DLD1 (cell line): ENCODE results near the gene NKX2-8.

ENCODE experiments used
- in situ Hi-C: cut with HindIII; loops from 2 replicates; pipeline ENCODE4 v1.10.0; 2017; ENCODE audit warnings: low sequenced_read_pairs

Gene NKX2-8

DNA sequence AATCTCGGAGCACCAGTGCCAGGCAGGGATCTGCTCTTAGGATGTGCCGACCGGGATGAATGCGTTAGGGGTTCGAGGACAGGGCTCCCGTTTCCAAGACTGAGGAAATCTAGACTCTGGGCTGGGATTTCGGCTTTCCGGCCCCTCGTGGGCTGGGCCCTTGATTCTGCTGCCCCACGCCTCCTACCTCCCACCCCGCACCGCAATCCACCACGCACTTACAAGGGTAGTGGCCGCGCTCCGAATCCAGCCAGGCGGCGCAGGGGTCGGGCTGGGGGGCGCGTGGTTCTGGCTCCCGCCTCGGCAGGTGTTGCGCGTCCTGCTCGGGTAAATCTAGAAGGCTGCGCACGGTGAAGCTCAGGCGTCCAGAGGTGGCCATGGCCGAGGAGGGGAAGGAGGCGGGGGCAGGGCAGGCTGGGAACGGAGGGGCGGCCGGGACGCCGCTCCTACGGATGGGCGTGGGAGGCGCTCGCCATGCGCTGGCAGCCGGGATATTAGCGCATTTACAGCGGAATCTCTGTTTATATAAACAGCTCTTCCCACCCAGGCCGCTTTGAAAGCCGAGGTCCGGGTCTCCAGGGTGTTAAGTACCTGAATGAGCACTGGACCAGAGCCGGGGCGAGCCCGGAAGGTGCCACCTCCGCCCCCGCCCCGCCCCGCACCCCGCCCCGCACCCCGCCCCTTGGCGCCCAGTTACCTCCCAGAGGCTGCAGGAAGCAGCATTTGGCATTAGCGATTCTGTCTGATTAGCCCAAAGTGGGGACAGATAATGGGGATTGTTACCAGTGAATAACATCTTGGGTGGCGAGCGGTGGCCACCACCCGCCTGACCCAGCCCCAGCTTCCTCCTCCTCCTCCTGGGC, at the start of gene NKX2-8:
TSS of gene NKX2-8 (minus strand) at position 604 of the 863 bp plus-strand sequence. CDS start at position 379, 225 bp downstream.
- in situ Hi-C loops, result no loop called here

DNA sequence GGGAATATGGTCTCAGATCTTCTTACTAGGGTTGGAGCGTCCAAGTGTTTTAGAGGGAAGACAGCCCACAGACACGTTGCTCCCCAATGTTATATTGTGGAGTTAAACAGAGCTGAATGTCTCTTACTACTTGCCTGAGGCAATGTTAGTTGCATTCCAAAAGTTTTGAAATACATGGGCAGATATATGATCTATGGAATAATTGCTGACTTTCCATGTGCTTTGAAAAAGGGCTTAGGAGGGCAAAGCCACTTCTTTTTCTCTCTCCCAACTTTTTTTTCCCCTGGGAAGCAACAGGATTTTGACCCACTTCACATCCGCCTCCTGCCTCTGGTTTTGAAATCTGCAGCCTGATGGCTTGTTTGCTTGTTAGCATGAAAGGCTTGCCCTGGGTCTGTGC, 45.6 kb upstream of the NKX2-8 start:
- in situ Hi-C loops, result loop anchor here (25.0 kb wide), 1 partner anchor 484 kb away; no protein-coding TSS in a partner anchor

DNA sequence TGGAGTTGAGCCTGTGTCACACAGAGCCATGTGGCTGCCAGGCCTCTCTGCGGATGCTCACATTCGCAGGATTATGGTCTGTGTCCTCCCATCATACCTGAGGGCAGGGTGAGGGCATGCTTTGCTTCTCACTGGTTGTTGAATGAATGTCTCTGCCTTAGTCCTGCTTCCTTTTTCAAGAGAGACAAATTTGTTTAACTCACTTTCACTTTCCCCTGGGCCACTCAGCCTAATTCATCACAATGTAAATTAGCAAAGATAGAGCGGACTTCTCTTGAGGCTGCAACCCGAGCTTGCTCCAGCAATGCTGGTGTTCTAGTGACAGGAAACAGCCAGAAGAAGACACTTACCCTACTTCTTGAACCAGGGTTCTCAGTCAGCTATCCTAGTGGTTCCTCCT, 43.7 kb upstream of the NKX2-8 start:
- in situ Hi-C loops, result loop anchor here (25.0 kb wide), 1 partner anchor 486 kb away; no protein-coding TSS in a partner anchor

DNA sequence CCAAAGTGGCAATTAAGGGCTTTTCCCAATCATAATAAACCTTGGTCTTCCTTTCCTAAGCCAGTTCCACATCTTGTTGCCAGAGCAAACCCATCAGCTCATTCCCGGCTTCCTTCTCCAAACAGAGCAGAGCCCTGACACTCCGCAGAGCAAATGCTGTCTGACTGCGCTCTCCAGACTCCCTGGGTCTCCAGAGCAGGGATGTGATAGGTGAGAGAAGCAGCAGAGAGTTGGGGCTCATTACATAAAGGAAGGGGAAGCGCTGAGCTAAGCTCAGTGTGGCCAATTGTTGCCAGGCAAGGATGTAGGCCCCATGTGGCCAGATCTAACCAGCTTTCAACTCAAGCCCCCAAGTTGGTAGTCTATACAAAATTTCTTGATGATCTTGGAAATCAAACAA, 43.0 kb upstream of the NKX2-8 start:
- in situ Hi-C loops, result loop anchor here (25.0 kb wide), 1 partner anchor 487 kb away; no protein-coding TSS in a partner anchor

DNA sequence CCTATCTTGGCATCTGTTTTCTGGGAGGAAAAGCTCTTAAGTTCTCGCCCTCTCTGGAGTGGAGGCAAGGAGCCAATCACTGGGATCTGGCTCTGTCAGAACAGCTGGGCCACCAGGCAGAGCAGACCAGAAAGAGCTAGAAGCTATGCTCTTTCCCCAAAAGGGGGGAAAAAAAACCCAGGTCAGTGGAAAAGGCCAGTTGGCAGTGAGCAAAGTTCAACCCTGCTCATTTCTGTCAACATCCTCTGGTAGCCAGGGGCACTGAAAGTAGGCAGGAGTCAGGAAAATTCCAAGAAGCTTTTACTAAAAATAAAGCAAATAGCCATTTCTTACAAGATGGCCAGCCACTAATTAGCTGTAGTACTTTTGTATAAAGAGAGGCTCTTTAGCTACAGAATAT, 42.6 kb upstream of the NKX2-8 start:
- in situ Hi-C loops, result loop anchor here (25.0 kb wide), 1 partner anchor 487 kb away; no protein-coding TSS in a partner anchor

DNA sequence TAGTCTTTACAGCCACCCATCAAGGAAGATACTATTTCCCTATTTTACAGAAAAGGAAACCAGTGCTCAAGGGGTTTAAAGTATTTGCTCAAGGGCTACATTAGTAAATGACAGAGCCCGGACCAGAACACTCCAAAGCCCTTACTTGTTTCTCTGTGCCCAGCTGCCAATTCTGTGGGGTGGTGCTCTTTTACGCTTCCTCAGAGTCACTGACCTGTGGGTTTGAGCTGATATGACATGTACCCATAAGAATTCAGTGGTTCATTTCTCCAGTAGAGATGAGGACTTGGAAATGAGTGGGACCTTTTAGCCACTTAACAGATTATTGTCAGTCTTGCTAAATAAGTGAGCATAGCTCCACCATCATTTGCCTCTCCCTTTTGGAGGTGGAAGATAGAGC, 37.4 kb upstream of the NKX2-8 start:
- in situ Hi-C loops, result no loop called here

DNA sequence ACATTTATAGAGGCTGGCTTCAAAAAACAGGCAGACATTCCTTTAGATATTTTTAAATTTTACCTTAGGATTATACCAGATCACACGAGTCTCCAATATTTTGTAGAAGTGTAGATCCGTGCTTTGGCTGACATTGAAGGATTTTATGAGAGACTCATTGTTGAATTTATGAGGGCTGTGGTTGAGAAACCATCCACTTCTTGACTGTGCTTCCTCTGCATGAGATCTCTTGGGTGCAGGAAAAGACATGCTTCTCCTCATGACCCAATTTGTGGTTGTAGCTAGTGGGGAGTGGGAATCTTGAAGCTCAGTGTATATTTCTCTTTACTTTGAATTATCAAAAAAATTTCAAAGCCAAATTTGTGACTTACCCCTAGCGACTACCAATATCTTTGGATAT, 36.7 kb upstream of the NKX2-8 start:
- in situ Hi-C loops, result no loop called here

DNA sequence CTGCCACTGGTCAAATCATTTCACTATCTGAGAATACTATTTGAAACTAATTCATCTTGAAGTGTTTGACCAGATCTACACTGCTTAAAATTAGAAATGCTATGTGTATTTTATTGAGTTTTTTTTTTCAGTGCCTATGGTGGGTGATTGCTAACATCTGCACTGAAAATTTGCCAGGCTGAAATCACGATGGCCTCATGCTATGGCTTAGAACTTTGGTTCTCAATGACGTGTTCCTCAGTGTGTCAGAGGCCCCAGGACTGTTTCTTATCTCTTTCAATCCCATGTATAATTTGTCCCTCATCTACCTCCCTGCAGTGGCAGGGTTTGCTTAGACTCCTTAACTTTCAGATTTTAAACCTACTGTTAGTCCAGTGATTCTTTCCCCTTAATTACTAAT, 36.2 kb upstream of the NKX2-8 start:
- in situ Hi-C loops, result no loop called here

DNA sequence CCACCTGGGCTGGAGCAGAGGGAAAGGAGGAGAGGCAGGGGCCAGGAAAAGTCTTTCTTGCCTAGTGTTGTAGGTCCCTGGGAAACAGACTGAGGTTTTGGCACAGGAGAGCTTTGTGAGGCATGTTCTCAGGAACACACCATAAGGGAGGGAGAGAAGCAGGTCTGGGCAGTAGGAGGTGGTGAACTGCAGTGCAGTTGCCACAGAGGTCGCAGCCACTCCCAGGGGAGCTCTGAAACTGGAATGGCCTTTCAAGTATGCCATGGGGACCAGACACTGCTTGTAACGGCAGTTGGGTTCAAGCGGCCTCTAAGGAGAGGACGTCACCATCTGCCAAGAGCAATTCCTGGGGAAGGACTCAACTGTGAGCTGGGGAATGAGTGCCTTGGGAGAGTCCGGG, 35.4 kb upstream of the NKX2-8 start:
- in situ Hi-C loops, result no loop called here

DNA sequence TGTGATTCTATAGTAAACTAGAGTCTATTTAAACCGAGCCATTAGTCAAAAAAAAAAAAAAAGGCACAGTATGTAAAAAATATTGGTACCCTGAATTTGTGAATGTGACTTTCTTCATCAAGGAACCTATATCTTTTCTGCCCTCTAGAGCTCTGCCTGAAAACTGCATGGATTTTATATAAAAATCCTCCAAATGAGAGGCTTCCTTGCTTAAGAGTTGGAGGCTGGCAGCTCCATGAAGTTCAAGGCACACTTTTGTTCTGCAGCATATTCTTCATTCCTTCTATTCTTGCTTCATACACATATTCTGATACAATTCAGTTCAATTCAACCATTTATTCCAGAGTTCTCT, 23.1 kb upstream of the NKX2-8 start:
- in situ Hi-C loops, result no loop called here

DNA sequence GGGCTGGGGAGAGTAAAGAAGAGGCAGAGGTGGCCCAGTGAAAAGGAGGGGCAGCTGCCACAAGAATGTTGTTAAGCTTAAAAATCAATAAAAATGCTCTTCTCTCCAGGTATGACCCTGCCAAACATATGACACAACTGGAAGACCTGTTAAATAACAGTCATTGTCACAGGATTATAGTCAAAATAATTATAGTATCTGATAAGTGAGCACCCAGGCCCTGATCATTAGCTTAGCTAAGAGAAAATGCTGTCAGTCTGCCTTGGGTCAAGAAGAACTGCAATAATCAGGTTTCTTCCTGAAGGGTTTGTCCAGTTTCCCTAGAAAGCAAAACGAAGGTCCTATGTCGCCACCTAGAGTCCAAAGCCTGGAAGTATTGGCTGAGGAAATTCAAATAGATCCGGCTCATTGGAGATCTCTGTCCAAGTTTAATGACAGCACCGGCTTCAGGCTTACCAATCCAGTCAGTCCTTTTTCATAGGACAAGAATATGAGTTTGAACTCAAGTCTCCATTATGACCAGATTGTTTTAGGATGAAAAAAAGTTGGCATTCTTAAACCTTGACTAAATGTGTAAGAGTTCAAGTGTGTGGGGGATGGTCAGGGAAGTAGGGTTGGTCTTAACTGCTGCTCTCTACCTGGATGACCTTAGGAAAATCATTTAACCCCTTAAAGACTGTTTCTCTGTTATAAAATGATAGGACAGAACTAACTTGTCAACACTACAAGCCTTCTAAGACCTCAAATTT, 22.5 kb upstream of the NKX2-8 start:
- in situ Hi-C loops, result no loop called here

DNA sequence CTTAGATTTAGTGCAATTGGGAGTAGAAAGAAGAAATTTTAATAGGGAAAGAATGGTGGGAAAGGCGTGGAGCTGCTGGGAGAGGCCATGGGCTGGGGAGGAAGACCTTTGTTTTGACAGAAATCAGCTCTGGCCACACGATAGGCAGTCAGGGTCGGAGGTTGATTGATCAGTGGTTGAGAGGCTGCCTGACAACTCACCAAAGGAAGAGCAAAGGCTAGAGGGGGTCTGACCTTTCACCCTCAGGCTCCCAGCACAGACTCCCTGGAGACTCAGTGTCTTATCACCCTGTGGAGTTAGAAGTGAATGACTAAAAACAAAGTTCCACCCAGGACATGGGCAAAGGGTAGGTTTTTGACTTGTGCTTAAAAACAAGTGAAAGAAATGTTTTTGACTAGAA, 18.0 kb upstream of the NKX2-8 start:
- in situ Hi-C loops, result no loop called here

DNA sequence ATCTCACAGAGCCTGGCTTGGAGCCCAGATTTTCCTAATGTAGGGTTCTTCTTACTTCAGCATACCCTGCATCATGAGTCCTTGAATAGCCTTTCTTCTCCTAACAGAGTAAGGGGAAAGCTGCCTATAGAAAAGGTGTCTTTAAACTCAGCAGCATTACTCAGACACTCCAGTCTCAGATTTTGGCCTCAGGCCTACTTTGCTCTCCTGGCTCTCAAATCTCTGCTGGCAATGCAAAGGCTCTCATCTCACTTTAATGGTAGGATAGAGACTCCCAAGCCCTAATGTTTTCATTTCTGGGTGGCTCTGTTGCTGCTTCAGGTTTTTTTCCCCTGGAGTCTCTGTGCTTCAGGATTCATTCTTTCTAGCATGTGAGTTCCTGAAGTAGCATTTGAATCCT, 9.1 kb upstream of the NKX2-8 start:
- in situ Hi-C loops, result no loop called here

DNA sequence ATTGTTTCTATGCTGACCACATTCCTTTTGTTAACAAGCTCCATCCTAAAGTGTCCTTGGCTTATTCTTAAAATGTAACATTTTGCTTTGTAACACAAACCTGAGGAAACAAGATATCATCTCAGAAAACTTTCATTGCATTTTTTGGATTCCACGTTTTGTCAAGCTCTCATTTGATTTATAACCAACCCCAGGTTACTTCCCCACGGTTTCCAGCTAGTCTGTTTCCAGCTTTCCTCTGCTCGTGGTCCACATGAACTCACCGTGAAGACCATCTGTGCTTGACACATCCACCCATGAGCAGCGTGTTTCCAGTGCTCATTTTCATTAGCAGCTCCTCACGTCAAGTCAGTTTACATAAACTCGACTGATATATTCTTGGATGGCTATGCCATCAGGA, 6.4 kb upstream of the NKX2-8 start:
- in situ Hi-C loops, result no loop called here

DNA sequence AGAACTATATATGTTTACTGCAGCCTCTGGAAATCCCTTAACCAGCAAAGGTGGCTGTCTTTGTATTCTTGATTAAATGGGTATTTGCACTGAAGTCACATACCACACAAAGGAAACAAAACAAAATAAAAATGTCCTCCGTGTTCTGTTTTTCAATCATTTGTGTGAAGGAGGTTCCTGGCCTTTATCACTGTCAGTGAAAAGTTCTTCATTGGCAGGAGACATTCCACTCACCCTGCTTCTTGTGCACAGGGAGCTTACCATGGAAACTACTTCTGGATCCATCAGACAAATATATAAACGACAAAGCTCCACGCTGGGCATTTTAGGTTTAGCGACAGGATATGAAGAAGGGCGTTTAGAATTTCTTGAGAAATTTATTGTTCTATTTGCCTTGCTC, 5.7 kb upstream of the NKX2-8 start:
- in situ Hi-C loops, result no loop called here

DNA sequence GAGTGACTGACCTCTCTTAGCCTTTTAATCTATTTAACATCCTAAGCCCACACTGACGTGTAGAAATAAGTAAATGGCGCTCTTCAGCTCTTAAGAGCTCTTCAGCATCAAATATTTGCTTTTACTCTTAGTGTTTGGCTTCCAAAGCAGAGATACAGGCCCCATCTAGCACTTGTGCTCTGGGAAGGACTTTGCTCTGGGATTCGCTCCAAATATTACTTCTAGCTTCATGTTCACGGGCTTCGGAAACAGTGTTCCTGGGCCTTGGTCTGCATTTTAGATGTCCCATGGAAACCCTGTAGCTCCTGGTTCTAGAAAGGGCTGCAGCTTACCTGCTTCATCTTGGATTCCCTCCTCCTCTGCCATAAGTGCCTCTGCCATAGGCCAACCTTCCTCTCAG, 2.7 kb upstream of the NKX2-8 start:
- in situ Hi-C loops, result no loop called here

DNA sequence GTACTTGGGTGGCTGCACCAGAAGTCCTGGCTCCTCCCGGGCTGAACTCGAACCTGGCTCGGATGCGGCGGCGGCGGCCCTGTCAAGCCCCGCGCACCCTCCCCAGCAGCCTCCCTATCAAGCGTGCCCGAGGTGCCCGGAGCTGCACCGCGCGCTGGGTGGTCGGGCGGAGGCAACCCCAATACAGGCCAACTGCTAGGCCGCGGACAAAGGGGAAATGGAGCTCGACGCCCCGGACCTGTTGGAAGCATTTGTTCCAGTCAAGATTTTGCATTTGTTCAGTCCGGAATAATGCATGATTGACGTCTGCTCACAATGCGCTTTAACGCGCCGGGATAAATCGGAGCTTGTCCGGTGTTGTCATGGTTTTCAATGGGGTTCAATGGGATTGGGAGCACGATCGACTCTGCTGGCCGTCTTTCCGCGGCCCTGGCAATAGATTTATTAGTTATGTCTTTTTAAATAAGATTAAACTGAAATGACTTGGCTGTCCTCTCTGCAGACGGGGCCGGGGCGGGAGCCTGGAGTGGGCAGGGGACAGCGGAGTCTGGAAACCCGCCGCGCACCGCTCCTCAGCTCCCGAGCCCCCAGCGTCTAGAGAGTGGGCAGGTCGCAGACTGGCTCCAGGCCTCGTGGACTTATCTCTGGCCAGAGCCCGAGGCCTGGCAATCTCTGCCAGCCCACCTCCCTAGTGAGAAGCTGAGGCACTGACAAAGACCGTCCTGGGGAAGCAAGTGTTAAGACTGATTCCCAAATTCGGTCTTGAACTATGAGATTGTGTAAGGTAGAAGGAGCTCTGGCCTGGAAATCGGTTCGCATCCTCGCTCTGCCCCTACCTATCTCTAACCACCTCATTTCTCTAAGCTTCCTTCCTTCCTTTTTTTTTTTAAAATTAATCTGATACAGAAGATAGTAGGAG, 1.7 kb upstream of the NKX2-8 start:
- in situ Hi-C loops, result no loop called here

DNA sequence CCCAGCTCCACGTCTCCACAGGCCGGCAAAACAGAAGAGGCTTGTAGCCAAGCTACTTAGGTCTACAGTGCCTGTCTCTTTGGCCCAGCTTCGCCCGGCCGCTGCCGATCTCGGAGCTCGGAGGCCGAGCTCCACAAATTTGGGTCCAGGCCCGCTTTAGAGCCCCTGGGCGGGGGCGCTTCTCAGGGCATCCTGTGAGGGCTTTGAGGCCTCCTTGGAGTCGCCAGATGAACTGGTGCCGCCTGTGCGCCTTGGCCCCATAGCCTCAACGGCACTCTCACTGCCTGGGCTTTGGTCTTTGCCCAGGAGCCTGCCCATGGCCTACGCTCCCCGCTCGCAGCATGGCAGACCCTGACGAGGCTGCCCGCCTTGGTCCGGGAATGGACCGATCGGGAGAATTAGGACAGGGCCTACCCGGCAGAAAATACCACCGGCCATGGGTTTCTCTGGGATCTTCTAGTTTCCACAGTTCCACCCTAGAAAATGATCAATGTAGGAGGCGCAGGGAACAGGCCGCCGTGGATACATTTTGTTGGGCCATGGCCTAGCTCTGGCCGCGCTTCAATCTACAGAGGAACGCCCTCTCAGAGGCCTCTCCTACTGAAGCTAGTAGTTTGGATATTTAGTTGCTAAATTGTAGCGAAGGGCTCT, 953 bp upstream of the NKX2-8 start:
- in situ Hi-C loops, result no loop called here

DNA sequence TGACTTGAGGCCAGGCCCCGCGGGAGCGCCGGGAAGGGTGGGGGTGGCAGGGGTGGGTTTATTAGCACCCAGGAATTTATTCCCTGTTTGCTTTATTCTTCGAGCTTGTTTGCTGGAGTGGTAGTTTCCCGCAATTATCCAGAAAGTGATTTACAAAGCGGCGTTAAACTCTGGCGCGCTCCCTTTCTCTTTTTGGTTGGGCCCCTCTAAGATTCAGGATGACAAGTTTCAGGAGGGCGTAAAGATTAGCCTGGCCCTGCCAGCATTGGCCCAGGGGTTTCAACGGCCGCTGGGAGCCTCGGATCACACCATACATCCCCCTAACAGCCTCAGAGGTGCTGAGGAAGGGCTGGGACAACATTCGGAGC, 444 bp upstream of the NKX2-8 start:
- in situ Hi-C loops, result no loop called here
